GM20000 (cell line): Measurements from ENCODE around the gene TOMM70.

Experiments
- DNase-seq: peaks from one replicate; pipeline ENCODE4 v3.0.0; 2012; ENCODE audit warnings: low spot score
- TF ChIP-seq, protein P1 (sequence below): IDR thresholded peaks from 2 replicates; pipeline ENCODE4 v1.5.1; 2012; ENCODE audit warnings: mild to moderate bottlenecking, control low read depth; ENCODE audit errors: extremely low read depth, missing control alignments

Gene TOMM70

DNA sequence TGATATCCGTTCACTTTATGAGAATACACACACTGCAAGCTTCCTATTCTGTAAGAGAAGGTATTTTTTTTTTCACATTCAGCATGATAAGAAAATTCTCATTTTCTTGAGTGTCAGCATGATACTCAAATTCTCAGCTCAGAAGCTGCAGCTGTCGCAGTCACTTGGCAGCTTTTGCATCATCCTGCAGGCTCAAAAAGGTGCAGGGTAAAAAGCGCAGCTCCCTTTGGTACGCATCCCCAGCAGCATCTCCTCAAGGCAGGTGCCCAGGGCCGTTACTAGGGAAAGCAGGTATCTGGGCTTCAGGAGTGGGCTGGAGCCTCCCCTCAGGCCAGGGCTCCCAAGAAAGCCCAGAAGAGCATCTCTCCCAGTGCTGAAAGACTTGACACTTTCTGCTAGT is 22.7 kb upstream of the TOMM70 start:
- DNase-seq: no peak
- TF ChIP-seq, protein P1, sequence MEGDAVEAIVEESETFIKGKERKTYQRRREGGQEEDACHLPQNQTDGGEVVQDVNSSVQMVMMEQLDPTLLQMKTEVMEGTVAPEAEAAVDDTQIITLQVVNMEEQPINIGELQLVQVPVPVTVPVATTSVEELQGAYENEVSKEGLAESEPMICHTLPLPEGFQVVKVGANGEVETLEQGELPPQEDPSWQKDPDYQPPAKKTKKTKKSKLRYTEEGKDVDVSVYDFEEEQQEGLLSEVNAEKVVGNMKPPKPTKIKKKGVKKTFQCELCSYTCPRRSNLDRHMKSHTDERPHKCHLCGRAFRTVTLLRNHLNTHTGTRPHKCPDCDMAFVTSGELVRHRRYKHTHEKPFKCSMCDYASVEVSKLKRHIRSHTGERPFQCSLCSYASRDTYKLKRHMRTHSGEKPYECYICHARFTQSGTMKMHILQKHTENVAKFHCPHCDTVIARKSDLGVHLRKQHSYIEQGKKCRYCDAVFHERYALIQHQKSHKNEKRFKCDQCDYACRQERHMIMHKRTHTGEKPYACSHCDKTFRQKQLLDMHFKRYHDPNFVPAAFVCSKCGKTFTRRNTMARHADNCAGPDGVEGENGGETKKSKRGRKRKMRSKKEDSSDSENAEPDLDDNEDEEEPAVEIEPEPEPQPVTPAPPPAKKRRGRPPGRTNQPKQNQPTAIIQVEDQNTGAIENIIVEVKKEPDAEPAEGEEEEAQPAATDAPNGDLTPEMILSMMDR: no peak

DNA sequence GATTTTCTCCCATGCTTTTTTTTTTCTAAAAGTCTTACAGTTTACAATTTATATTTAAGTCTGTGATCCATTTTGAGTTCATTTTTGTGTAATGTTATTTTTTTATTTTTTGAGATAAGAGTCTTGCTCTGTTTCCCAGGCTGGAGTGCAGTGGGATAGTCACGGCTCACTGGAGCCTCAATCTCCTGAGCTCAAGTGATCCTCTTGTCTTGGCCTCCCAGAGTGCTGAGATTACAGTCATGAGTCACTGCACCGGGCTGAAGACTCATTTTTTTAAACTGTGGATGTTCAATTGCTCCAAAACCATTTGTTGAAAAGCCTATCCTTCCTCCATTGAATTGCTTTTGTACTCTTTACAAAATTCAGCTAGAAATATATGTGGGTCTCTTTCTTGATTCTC is 20.0 kb upstream of the TOMM70 start:
- DNase-seq: no peak
- TF ChIP-seq, protein P1: no peak

DNA sequence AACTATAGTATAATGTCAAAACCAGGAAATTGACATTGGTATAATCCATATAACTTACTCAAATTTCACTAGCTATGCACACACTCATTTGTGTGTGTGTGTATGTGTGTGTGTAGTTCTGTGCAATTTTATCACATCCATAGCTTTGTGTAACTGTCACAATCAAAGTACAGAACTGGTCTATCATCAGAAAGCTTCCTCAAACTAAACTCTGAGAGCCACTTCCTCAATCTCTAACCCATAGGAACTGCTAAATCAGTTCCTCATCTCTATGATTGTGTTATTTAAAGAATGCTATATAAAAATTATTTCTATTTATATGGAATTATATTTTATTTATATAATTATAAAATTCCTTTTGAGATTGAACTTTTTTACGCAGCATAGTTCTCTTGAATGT is 18.5 kb upstream of the TOMM70 start:
- TF ChIP-seq, protein P1: no peak
- DNase-seq: no peak

DNA sequence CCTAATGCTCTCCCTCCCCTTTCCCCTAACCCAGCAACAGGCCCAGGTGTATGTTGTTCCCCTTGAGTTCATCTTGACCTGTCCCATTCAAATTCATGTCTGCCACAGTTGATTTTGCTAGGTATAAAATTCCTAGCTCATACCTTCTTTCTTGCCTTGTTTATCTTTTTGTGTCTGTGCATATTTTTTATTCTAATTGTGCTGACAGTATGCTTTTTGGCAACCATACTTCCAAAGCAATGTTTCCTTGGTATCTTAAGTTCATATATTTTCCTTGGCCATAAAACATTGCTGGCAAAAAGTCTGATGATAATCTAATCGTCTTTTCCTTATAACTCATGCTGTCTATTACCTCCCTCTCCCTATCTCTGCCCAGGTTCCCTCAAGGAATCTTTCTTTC is 16.0 kb upstream of the TOMM70 start:
- TF ChIP-seq, protein P1: no peak
- no peak for DNase-seq

DNA sequence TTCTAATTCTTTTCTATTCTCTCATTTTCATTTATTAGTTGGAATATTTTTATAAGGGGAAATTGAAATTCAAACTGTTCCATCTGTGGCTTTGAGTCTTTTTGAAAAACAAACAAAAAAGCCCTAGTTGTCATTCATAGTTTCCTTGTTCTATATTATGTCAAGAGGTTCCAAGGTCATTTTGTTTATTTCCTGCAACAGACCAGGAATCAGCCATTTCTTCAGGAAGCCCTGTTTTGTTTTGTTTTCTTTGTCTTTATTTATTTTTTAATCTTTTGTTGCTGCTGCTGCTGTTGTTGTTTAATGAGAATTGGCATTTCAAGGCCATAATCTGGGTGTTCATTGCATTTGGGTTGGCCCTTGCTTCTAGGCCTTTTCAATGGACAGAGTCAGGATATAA is 15.3 kb upstream of the TOMM70 start:
- TF ChIP-seq, protein P1: no peak
- DNase-seq: no peak

DNA sequence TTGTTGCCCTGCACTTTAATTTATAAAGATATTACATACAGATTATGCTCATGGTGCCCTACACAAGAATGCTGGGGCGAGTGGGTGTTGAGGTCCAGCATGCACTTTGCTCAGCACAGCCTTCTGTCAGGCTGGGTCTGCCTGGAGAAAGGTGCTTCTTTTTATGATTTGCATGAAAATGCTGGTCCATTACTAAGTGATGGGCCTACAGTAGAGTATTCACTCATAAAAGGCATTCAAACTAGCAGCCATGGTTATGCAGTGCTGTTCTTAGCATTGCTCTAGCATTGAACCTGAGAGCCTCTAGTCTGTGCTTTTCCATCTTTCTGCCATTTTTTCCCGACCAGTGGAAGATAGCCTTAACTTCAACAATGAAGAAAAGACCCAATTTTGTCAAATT is 12.7 kb upstream of the TOMM70 start:
- TF ChIP-seq, protein P1: no peak
- no peak for DNase-seq

DNA sequence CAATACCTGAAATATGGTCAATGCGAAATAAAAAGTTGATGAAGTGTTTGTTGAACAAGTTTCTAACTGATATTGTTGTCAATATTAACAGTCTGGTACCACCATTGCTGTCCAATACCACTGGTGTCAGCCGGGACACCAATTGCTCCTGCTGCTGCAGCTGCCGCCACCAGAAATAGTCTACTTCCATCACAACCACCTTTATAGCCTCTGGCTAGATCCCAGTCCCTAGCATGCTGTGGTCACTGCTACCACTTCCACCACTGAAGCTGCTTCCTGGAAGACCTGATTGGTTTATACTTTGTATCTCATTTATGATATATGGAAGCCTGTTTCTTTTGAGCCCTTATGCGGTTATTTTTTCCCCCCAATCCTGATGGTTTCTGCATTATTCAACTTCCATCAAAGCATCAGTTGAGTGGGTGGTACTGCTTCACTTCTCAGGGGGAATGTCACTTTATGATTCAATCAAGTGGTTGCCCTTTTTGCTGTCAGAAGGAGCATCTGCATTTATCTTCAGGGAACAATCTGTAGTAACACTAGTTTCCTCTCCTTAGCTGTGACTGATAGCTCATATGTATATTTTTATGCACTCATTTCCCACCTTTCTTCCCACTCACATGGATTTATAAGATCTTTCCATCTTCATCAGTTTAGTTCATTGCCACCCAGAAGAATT is 12.2 kb upstream of the TOMM70 start:
- TF ChIP-seq, protein P1: no peak
- no peak for DNase-seq
